Hepatocyte (in vitro differentiated cells): Measurements from ENCODE around the gene AGAP1. TPM values are rescaled to one million over a fixed set of nuclear protein-coding genes. Genes with fewer than 3 reads are reported as not detected.

Experiments used
- DNase-seq: peaks from one replicate; pipeline ENCODE4 v3.0.0-alpha.2; 2016; ENCODE audit warnings: low spot score
- H2AFZ ChIP-seq: fragments of 200-600 bp; sonication (generic); 2 replicates; pipeline ENCODE4 v1.6.0; 2016; ENCODE audit warnings: antibody characterized with exemption, mild to moderate bottlenecking
- H3K27ac ChIP-seq: fragments of 200-600 bp; sonication (generic); 2 replicates; pipeline ENCODE4 v1.5.1; 2016; ENCODE audit warnings: mild to moderate bottlenecking
- H3K27me3 ChIP-seq: fragments of 200-600 bp; sonication (generic); 2 replicates; pipeline ENCODE4 v1.6.1; 2016
- H3K36me3 ChIP-seq: fragments of 200-600 bp; sonication (generic); replicated peaks from 2 replicates; pipeline ENCODE4 v1.5.1; 2016; ENCODE audit warnings: low read depth; ENCODE audit not compliant: insufficient read depth
- H3K4me1 ChIP-seq: fragments of 200-600 bp; sonication (generic); 2 replicates; pipeline ENCODE4 v1.5.1; 2016; ENCODE audit warnings: mild to moderate bottlenecking, moderate library complexity; ENCODE audit not compliant: insufficient read depth
- H3K4me2 ChIP-seq: fragments of 200-600 bp; sonication (generic); 2 replicates; pipeline ENCODE4 v1.6.0; 2016
- H3K4me3 ChIP-seq: fragments of 200-600 bp; sonication (generic); 2 replicates; pipeline ENCODE4 v1.5.1; 2016; ENCODE audit warnings: mild to moderate bottlenecking
- H3K79me2 ChIP-seq: fragments of 200-600 bp; sonication (generic); 2 replicates; pipeline ENCODE4 v1.6.0; 2017; ENCODE audit warnings: mild to moderate bottlenecking
- H3K9me2 ChIP-seq: fragments of 200-600 bp; sonication (generic); replicated peaks from 2 replicates; pipeline ENCODE4 v1.6.0; 2017; ENCODE audit warnings: mild to moderate bottlenecking; ENCODE audit not compliant: insufficient read depth
- H3K9me3 ChIP-seq: fragments of 200-600 bp; sonication (generic); 2 replicates; pipeline ENCODE4 v1.5.1; 2016; ENCODE audit warnings: low read depth, mild to moderate bottlenecking
- H4K20me1 ChIP-seq: fragments of 200-600 bp; sonication (generic); 2 replicates; pipeline ENCODE4 v1.6.0; 2016; ENCODE audit warnings: mild to moderate bottlenecking; ENCODE audit not compliant: insufficient read depth, poor library complexity, severe bottlenecking
- EZH2 ChIP-seq: fragments of 200-600 bp; sonication (generic); IDR thresholded peaks from 2 replicates; pipeline ENCODE4 v1.6.1; 2016; ENCODE audit warnings: antibody characterized with exemption, mild to moderate bottlenecking, borderline replicate concordance
- EZH2phosphoT487 ChIP-seq: fragments of 200-600 bp; sonication (generic); IDR thresholded peaks from one replicate; pipeline ENCODE4 v1.6.1; 2018; ENCODE audit warnings: antibody characterized with exemption, mild to moderate bottlenecking, low read depth, moderate library complexity; ENCODE audit not compliant: unreplicated experiment, severe bottlenecking
- WGBS: methylation state at CpG from one replicate; pipeline ENCODE4 v1.1.6; 2016; ENCODE audit warnings: low lambda C conversion rate; ENCODE audit errors: missing lambda C conversion rate; 5-methylcytosine and 5-hydroxymethylcytosine counted together
- polyA plus RNA-seq: library from polyadenylated mRNA; unstranded; fragments of >200 nt; fragmentation: Nextera tagmentation; extraction: Ambion mirVana; gene quantifications from 2 replicates; pipeline ENCODE4 v1.2.1, GENCODE V29; 2016
- total RNA-seq: library from RNA; depleted of rRNA; stranded (reverse); fragments of >200 nt; gene quantifications from 2 replicates; pipeline ENCODE4 v1.2.3, GENCODE V29; 2014
- TF ChIP-seq, protein P1 (sequence below): fragments of 200-600 bp; sonication (generic); IDR thresholded peaks from 2 replicates; pipeline ENCODE4 v1.5.1; 2016; ENCODE audit warnings: antibody characterized with exemption, mild to moderate bottlenecking; ENCODE audit not compliant: poor library complexity

The AGAP1 gene
- total and polyA plus RNA-seq, 2 experiments from 2014 or later: 12.1 to 20.0 TPM

DNA sequence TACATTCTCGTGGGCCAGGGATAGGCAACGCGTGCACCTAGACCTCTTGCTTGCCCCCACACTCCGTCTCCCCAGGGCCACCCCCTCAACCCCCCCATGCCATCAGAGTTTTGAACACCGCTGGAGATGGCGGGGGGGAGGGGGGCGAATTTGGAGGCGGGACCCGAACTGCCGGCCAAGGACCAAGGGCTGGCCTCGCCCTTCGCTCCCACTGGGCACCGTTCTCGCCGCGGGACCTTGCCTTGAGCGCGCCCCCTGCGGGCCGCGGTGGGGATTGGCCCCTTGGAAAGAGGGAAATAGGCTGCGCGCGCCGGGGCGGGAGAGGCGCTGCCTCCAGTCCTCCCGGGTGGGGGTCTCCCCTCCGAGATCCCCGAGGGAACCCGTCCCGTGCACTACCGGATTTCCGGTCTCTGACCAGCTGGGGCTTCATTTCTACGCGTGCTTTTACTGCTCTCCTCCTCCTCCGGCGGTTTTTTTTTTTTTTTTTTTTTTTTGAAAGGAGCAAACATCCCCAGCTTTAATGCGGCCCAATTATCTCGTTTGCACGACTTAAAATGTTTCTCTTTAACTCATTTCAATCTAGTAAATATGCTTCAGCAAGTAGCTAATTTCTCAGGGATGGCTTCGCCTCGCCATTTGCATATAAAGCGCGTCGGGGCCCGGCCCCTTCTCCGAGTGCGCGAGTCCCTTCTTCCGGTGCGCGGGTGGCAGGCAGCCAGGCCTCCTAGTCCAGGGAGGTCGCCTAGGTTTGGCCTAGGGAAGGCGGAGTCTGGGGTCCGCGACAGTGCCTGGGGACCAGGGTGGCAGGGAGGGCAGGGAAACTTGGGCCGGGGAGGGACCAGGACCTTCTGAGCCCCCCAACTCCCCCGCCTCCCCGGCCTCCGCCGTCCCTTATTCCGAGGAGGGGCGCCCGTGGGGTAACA lies 684.4 kb downstream of the AGAP1 start:
- Histone ChIP-seq H3K4me2 (peak overlapping the region; percentile 88), H3K79me2 (no peaks in the 10 kb centered on the region), H3K4me3 (peak overlapping the region; percentile 42), H3K36me3 (no peaks in the 10 kb centered on the region), H3K27ac (no peak overlapping the region), H3K27me3 (peaks cover 91% of the 10 kb centered on the region), H3K9me2 (no peaks in the 10 kb centered on the region), H3K4me1 (peaks cover 19% of the 10 kb centered on the region), H4K20me1 (no peaks in the 10 kb centered on the region), H2AFZ (peak overlapping the region; percentile 67), H3K9me3 (no peaks in the 10 kb centered on the region)
- 3% methylated on average over 42 of the region's 65 CpGs for WGBS
- TF ChIP-seq, protein P1, sequence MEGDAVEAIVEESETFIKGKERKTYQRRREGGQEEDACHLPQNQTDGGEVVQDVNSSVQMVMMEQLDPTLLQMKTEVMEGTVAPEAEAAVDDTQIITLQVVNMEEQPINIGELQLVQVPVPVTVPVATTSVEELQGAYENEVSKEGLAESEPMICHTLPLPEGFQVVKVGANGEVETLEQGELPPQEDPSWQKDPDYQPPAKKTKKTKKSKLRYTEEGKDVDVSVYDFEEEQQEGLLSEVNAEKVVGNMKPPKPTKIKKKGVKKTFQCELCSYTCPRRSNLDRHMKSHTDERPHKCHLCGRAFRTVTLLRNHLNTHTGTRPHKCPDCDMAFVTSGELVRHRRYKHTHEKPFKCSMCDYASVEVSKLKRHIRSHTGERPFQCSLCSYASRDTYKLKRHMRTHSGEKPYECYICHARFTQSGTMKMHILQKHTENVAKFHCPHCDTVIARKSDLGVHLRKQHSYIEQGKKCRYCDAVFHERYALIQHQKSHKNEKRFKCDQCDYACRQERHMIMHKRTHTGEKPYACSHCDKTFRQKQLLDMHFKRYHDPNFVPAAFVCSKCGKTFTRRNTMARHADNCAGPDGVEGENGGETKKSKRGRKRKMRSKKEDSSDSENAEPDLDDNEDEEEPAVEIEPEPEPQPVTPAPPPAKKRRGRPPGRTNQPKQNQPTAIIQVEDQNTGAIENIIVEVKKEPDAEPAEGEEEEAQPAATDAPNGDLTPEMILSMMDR: peak; percentile 79
- peak; percentile 73 for TF ChIP-seq EZH2
- peak; percentile 17 for TF ChIP-seq EZH2phosphoT487
- peak; percentile 84 for DNase-seq

DNA sequence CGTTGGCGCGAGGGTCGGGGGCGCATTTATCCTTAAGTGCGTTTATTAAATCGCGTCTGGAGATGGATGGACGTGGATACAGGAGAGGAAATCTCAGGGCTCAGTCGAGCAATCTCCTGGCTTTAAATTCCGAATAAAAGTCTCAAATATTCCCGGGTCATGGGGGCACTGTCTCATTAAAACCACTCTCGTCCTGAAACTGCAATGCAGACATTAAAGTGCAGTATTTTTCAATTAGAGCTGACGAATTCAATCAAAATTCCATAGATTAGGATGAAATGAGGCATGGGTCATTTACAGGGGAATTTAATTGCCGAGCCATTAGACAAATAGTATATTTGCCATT lies 685.0 kb downstream of the AGAP1 start:
- H3K27ac ChIP-seq: no peak overlapping the region
- H3K36me3 ChIP-seq: no peaks in the 10 kb centered on the region
- 5% methylated on average over 15 of the region's 15 CpGs for WGBS
- H3K9me3 ChIP-seq: no peaks in the 10 kb centered on the region
- H3K27me3 ChIP-seq: peaks cover 85% of the 10 kb centered on the region
- no peaks in the 10 kb centered on the region for H4K20me1 ChIP-seq
- peak overlapping the region; percentile 67 for H2AFZ ChIP-seq
- TF ChIP-seq EZH2phosphoT487: peak; percentile 29
- TF ChIP-seq EZH2: no peak
- TF ChIP-seq, protein P1: no peak
- no peak for DNase-seq
- H3K79me2 ChIP-seq: no peaks in the 10 kb centered on the region
- no peaks in the 10 kb centered on the region for H3K9me2 ChIP-seq
- H3K4me3 ChIP-seq: peak overlapping the region; percentile 42
- H3K4me2 ChIP-seq: peak overlapping the region; percentile 88
- peaks cover 19% of the 10 kb centered on the region for H3K4me1 ChIP-seq

DNA sequence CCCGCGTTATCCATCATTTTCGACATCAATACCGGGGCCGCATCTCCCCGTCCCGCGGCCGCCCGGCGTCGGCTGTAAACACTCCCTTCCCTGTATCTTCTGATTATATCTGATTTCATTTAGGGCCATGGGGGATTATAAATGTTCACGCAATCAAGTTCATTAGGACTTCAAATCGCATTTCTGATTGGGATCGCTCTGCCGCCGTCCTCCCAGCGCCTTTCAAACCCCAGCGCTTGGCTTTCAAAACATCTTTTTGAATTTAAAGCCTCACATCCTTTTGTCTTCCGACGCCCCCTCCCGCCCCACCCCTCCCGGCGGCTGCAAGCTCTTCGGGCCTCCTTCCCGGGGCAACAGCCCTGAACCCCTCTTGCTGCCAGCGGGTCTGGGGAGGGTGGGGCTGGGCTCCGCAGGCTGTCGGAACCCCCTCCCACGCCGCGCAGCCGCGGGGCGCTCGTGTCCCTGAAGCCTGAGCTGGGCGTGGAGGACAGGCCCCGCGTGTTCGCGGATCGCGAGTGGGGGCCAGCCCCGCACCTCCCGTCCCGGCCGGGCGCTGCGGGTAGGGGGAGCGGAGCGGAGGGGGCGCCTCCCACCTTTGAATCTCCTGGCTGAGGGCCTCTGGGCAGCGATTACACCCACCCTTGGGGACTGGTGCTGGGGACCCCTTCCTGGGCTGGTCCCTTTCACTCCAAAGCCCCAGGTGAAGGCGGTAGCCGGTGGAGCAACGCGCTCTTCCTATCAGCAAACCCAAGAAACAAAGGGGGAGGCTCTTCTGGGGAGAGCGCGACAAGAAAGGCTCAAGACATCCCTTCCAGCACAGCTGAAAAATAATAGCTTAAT lies 685.6 kb downstream of the AGAP1 start:
- Histone ChIP-seq H2AFZ (peak overlapping the region; percentile 67), H3K27me3 (peaks cover 79% of the 10 kb centered on the region), H3K27ac (no peak overlapping the region), H3K79me2 (no peaks in the 10 kb centered on the region), H3K36me3 (no peaks in the 10 kb centered on the region), H4K20me1 (no peaks in the 10 kb centered on the region), H3K9me2 (no peaks in the 10 kb centered on the region), H3K4me3 (peak overlapping the region; percentile 42), H3K4me1 (peaks cover 19% of the 10 kb centered on the region), H3K4me2 (peak overlapping the region; percentile 88), H3K9me3 (no peaks in the 10 kb centered on the region)
- DNase-seq: no peak
- WGBS: 7% methylated on average over 45 of the region's 59 CpGs
- TF ChIP-seq, protein P1: no peak
- TF ChIP-seq EZH2: peak; percentile 92
- peak; percentile 47 for TF ChIP-seq EZH2phosphoT487
